K562 (cell line): ENCODE measurements around the gene LAMA3. TPM values are rescaled to one million over a fixed set of nuclear protein-coding genes. Genes with fewer than 3 reads are reported as not detected.

Experiments
- ATAC-seq: fragments of 200-7000 bp; cut with Tn5 transposase; 3 replicates; pipeline ENCODE4 v1.9.1; 2020; ENCODE audit warnings: moderate library complexity
- BruUV-seq: library from RNA; stranded (reverse); fragments of 400-500 nt; replicated peaks from 2 replicates; lab custom pipeline; 2021; lab: Mats Ljungman, UMichigan
- CTCF ChIA-PET: fragments of 300-600 bp; formaldehyde crosslinking; extraction: SDS; loops from one replicate; lab custom pipeline; 2021; ENCODE audit warnings: low intra/inter-chr PET ratio; lab: Yijun Ruan, JAX
- POLR2A ChIA-PET: fragments of 300-600, 350-650 bp; sonication (Branson Sonifier 250); formaldehyde crosslinking; extraction: SDS; loops from one replicate; lab custom pipeline; 2021; ENCODE audit warnings: antibody characterized with exemption, inconsistent platforms; lab: Yijun Ruan, JAX
- DNase-seq, 4 experiments: peaks; one replicate each; pipeline versions ENCODE4 v3.0.0 to v3.0.0-alpha.2; 2011 to 2018; ENCODE audit warnings: low spot score in 3 of 4, mixed read lengths in 3 of 4; ENCODE audit errors: extremely low read depth in 1 of 4
- FAIRE-seq: peaks from 2 replicates; lab custom pipeline; 2011; peaks lifted over from hg19 to GRCh38; lab: Jason Lieb, UNC
- H2AFZ ChIP-seq: 2 replicates; pipeline ENCODE4 v1.6.0; 2011; ENCODE audit warnings: low read depth, low read length, control low read depth, inconsistent platforms
- H3K27ac ChIP-seq: fragments of 200-600 bp; 3 replicates; pipeline ENCODE4 v1.8.0; 2011; ENCODE audit warnings: low read depth, mild to moderate bottlenecking, control low read depth, inconsistent platforms, low read length, moderate library complexity, mixed read lengths; ENCODE audit errors: extremely low read depth
- H3K27me3 ChIP-seq, 2 experiments: fragments of 300-600 bp in 1 of 2; 2 replicates in 1 of 2; 3 replicates in 1 of 2; pipeline versions ENCODE4 v1.6.0 to v1.8.0; 2011; ENCODE audit warnings: inconsistent platforms in 2 of 2, low read length in 2 of 2, mild to moderate bottlenecking in 1 of 2, mixed read lengths in 1 of 2, moderate library complexity in 1 of 2; ENCODE audit not compliant: control insufficient read depth in 2 of 2, insufficient read depth in 2 of 2
- H3K36me3 ChIP-seq: fragments of 300-600 bp; 3 replicates; pipeline ENCODE4 v1.8.0; 2011; ENCODE audit warnings: mild to moderate bottlenecking, low read length, inconsistent platforms; ENCODE audit not compliant: control insufficient read depth, insufficient read depth
- H3K4me1 ChIP-seq, 2 experiments: fragments of 200-600 bp in 1 of 2; replicated peaks in 1 of 2; 2 replicates in 1 of 2; 3 replicates in 1 of 2; pipeline versions ENCODE4 v1.5.1 to v1.8.0; 2011; ENCODE audit warnings: inconsistent platforms in 2 of 2, low read length in 2 of 2, mild to moderate bottlenecking in 1 of 2, mixed read lengths in 1 of 2, moderate library complexity in 1 of 2; ENCODE audit not compliant: control insufficient read depth in 2 of 2, insufficient read depth in 2 of 2
- H3K4me2 ChIP-seq: 2 replicates; pipeline ENCODE4 v1.6.1; 2011; ENCODE audit warnings: low read length, control low read depth, inconsistent platforms, mixed read lengths; ENCODE audit not compliant: insufficient read depth
- H3K4me3 ChIP-seq: fragments of 200-600 bp; sonication (generic), shearing (Covaris generic); 2 replicates; pipeline ENCODE4 v1.5.1; 2016; ENCODE audit warnings: control low read depth, inconsistent platforms
- H3K79me2 ChIP-seq: fragments of 200-600 bp; 3 replicates; pipeline ENCODE4 v1.8.0; 2011; ENCODE audit warnings: low read length, inconsistent platforms; ENCODE audit not compliant: control insufficient read depth, insufficient read depth
- H3K9ac ChIP-seq, 2 experiments: 2 replicates each; pipeline versions ENCODE4 v1.6.0 to v1.6.1; 2011; ENCODE audit warnings: low read depth in 2 of 2, low read length in 2 of 2, control low read depth in 1 of 2, inconsistent platforms in 1 of 2, mild to moderate bottlenecking in 1 of 2, mixed read lengths in 1 of 2; ENCODE audit not compliant: insufficient read depth in 1 of 2
- H3K9me1 ChIP-seq: one replicate; pipeline ENCODE4 v1.6.0; 2011; ENCODE audit warnings: inconsistent platforms, mild to moderate bottlenecking, low read length, moderate library complexity; ENCODE audit not compliant: control insufficient read depth, insufficient read depth
- H3K9me3 ChIP-seq: replicated peaks from 2 replicates; pipeline ENCODE4 v1.5.1; 2011; ENCODE audit warnings: low read depth, low read length, inconsistent platforms; ENCODE audit not compliant: control insufficient read depth, insufficient read depth
- H4K20me1 ChIP-seq: replicated peaks from 2 replicates; pipeline ENCODE4 v1.6.1; 2011; ENCODE audit warnings: low read length, inconsistent platforms, mixed read lengths; ENCODE audit not compliant: control insufficient read depth, insufficient read depth
- CTCF ChIP-seq, 3 experiments: IDR thresholded peaks in 2 of 3; conservative IDR thresholded peaks in 1 of 3; 2 replicates each; pipeline ENCODE4 v1.5.1; 2011 to 2012; ENCODE audit warnings: low read length in 3 of 3, mild to moderate bottlenecking in 3 of 3, control low read depth in 2 of 3, improper control_type of control experiment in 1 of 3, inconsistent platforms in 1 of 3, low read depth in 1 of 3, mixed read lengths in 1 of 3, moderate library complexity in 1 of 3; ENCODE audit not compliant: insufficient read depth in 2 of 3
- GTF2E2 ChIP-seq: fragments of 200-800 bp; sonication (Bioruptor generic); IDR thresholded peaks from 2 replicates; pipeline ENCODE4 v1.6.1; 2016; ENCODE audit warnings: missing genetic modification characterization, missing compliant biosample characterization
- NUFIP1 ChIP-seq: fragments of 450-650 bp; IDR thresholded peaks from 2 replicates; pipeline ENCODE4 v1.6.1; 2018; ENCODE audit not compliant: partially characterized antibody
- RAD21 ChIP-seq, 2 experiments: fragments of 250-450 bp in 1 of 2; fragments of 450-650 bp in 1 of 2; sonication (Bioruptor Pico) in 1 of 2; formaldehyde crosslinking in 1 of 2; IDR thresholded peaks in 1 of 2; conservative IDR thresholded peaks in 1 of 2; 2 replicates each; pipeline versions ENCODE4 v1.4.0 to v1.8.0; 2020 to 2022; ENCODE audit warnings: mild to moderate bottlenecking in 2 of 2, moderate library complexity in 1 of 2
- SIRT6 ChIP-seq: IDR thresholded peaks from one replicate; pipeline ENCODE4 v1.6.1; 2012; ENCODE audit warnings: low read depth, mild to moderate bottlenecking, control low read depth, inconsistent platforms, low read length, moderate library complexity
- SNRNP70 ChIP-seq: fragments of 200-400 bp; formaldehyde crosslinking; optimal IDR thresholded peaks from 2 replicates; pipeline ENCODE3; 2017; ENCODE audit warnings: low read depth, low read length
- ZNF589 ChIP-seq: fragments of 200-800 bp; sonication (Bioruptor generic); IDR thresholded peaks from 2 replicates; pipeline ENCODE4 v1.6.1; 2016; ENCODE audit warnings: low read depth, missing genetic modification characterization, missing compliant biosample characterization
- WGBS: fragments of 100-300 bp; shearing (Covaris generic); methylation state at CpG from one replicate; pipeline ENCODE4 v1.1.6; 2016; ENCODE audit warnings: low coverage, mixed read lengths; ENCODE audit not compliant: insufficient coverage; ENCODE audit errors: missing lambda C conversion rate; 5-methylcytosine and 5-hydroxymethylcytosine counted together
- in situ Hi-C: fragments of 300-500 bp; cut with MboI; formaldehyde crosslinking; loops from 4 replicates; pipeline ENCODE4 v1.15.0; 2018; ENCODE audit warnings: inconsistent platforms, mixed read lengths
- intact Hi-C: fragments of 100-400 bp; cut with micrococcal nuclease; formaldehyde crosslinking; loops from 2 replicates; pipeline ENCODE4 v1.14.2; 2022
- polyA plus RNA-seq, 8 experiments: library from polyadenylated mRNA; depleted of rRNA in 4 of 8; stranded (reverse) in 5 of 8; unstranded in 3 of 8; fragments of >200 nt; fragmentation: Nextera tagmentation in 2 of 8; fragmentation: Illumina TruSeq in 1 of 8; extraction: Ambion mirVana in 2 of 8; extraction: Trizol in 1 of 8; gene quantifications; 2 replicates each; pipeline versions ENCODE4 v1.2.1 to v1.2.3, GENCODE V29; 2011 to 2014; ENCODE audit warnings: inconsistent platforms in 1 of 8, missing spikeins in 1 of 8
- total RNA-seq, 7 experiments: library from RNA; depleted of rRNA in 6 of 7; stranded (reverse); fragments of >200 nt in 6 of 7; fragmentation: Illumina TruSeq in 2 of 7; extraction: Trizol in 2 of 7; gene quantifications; 2 replicates each; pipeline versions ENCODE4 v1.2.1 to v1.2.3, GENCODE V29; 2011 to 2021; ENCODE audit warnings: low replicate concordance in 1 of 7

The LAMA3 gene
- total and polyA plus RNA-seq, 9 of the 15 experiments (the other 6 are each of a cell fraction or from before 2014, with no cell fraction given), result 0.07 TPM; not detected in 8

- H3K27me3 ChIP-seq, result peaks cover 22 to 44% of the 10 kb centered on the region in 2 experiments
- H2AFZ ChIP-seq, result no peak overlapping the region
- no peak overlapping the region for H3K4me2 ChIP-seq
- ChIA-PET POLR2A (no interaction called here), CTCF (no interaction called here)
- no peaks in the 10 kb centered on the region for H3K79me2 ChIP-seq
- DNase-seq (no peak), ATAC-seq (peak; percentile 41; the same call in 2 of the 3 replicates), FAIRE-seq (no peak)
- H3K4me1 ChIP-seq, result peaks cover 0 to 7% of the 10 kb centered on the region in 2 experiments; a peak in 1 of 5 replicates
- in situ Hi-C loops (no loop called here), intact Hi-C loops (no loop called here)
- H3K9me1 ChIP-seq, result no peaks in the 10 kb centered on the region
- no peak overlapping the region for H3K27ac ChIP-seq
- 0% methylated on average over 1 of the region's 1 CpG for WGBS
- no peaks in the 10 kb centered on the region for H3K9me3 ChIP-seq
- no TSS peak for BruUV-seq
- no peaks in the 10 kb centered on the region for H3K36me3 ChIP-seq
- H3K9ac ChIP-seq, result no peak overlapping the region
- H3K4me3 ChIP-seq, result no peak overlapping the region
- H4K20me1 ChIP-seq, result peaks cover 8% of the 10 kb centered on the region
- TF ChIP-seq GTF2E2 (tag) (no peak), CTCF (IDR thresholded peaks at IDR 0.05 in 2 of 3, conservative IDR thresholded peaks at IDR 0.05 in 1 of 3; ENCODE audit: insufficient read depth in 2 of 3, low read depth in 1 of 3, low read length in 3 of 3) (peak in 1 of 3 experiments; percentile 34; a peak in 2 of 6 replicates), SNRNP70 (no peak), NUFIP1 (no peak), ZNF589 (CRISPR knock-in tag) (no peak), SIRT6 (no peak), RAD21 (CRISPR knock-in tag; conservative IDR thresholded peaks at IDR 0.05 in 1 of 2, IDR thresholded peaks at IDR 0.05 in 1 of 2) (peak in 1 of 2 experiments; percentile 23; a peak in 1 of 4 replicates)
These were observed 22.1 kb upstream of the LAMA3 start for GRCh38 chr18:23667114-23667513.
